ENCODE measurements around the gene RBM18.

The RBM18 gene

GRCh38 chr9:122277285-122277897 is 12.8 kb upstream of the RBM18 start:
- Histone ChIP-seq H2AFZ (ENCODE audit: low read length) (no peak overlapping the region), H3K4me3 (ENCODE audit: low read depth, low read length, poor library complexity, severe bottlenecking) (no peak overlapping the region), H3K27ac (ENCODE audit: low read depth, low read length, poor library complexity, severe bottlenecking) (no peak overlapping the region), H4K20me1 (ENCODE audit: insufficient read depth, low read length) (no peaks in the 10 kb centered on the region), H3K9me2 (ENCODE audit: low read depth, low read length) (no peaks in the 10 kb centered on the region), H3F3A (ENCODE audit: insufficient read depth, low read length) (no peaks in the 10 kb centered on the region), H3K9ac (ENCODE audit: low read length) (no peak overlapping the region), H3K9me3 (ENCODE audit: low read length) (peaks cover 11% of the 10 kb centered on the region; the same call in 1 of the 2 replicates), H3K4me1 (ENCODE audit: insufficient read depth, low read length, severe bottlenecking) (no peaks in the 10 kb centered on the region), H3K79me2 (ENCODE audit: insufficient read depth, low read length) (peaks cover 59% of the 10 kb centered on the region), H3K36me3 (ENCODE audit: insufficient read depth, low read length) (peaks cover 91% of the 10 kb centered on the region), H3K4me2 (ENCODE audit: low read length) (no peak overlapping the region), H3K27me3 (ENCODE audit: insufficient read depth, low read length) (no peaks in the 10 kb centered on the region)
- no peak for TF ChIP-seq EZH2 (IDR thresholded peaks at IDR 0.05; ENCODE audit: borderline replicate concordance, low read length)
- TF ChIP-seq, protein P1, sequence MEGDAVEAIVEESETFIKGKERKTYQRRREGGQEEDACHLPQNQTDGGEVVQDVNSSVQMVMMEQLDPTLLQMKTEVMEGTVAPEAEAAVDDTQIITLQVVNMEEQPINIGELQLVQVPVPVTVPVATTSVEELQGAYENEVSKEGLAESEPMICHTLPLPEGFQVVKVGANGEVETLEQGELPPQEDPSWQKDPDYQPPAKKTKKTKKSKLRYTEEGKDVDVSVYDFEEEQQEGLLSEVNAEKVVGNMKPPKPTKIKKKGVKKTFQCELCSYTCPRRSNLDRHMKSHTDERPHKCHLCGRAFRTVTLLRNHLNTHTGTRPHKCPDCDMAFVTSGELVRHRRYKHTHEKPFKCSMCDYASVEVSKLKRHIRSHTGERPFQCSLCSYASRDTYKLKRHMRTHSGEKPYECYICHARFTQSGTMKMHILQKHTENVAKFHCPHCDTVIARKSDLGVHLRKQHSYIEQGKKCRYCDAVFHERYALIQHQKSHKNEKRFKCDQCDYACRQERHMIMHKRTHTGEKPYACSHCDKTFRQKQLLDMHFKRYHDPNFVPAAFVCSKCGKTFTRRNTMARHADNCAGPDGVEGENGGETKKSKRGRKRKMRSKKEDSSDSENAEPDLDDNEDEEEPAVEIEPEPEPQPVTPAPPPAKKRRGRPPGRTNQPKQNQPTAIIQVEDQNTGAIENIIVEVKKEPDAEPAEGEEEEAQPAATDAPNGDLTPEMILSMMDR (IDR thresholded peaks at IDR 0.05; ENCODE audit: low read length) = no peak

DNA sequence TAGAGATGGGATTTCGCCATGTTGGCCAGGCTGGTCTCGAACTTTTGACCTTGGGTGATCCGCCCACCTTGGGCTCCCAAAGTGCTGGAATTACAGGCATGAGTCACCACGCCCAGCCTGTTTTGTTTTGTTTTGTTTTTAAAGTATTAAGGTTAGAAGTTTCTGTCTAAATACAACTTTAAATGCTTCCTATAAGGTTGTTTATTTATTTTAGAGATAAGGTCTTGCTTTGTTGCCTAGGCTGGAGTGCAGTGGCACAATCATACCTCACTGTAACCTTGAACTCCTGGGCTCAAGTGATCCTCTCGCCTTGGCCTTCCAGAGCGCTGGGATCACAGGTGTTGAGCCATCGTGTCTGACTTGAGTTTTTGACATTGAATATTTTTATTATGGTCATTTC is 11.5 kb upstream of the RBM18 start:
- H3K9ac ChIP-seq (ENCODE audit: low read length) = no peak overlapping the region
- no peak overlapping the region for H3K4me3 ChIP-seq (ENCODE audit: low read depth, low read length, poor library complexity, severe bottlenecking)
- no peaks in the 10 kb centered on the region for H4K20me1 ChIP-seq (ENCODE audit: insufficient read depth, low read length)
- H2AFZ ChIP-seq (ENCODE audit: low read length) = no peak overlapping the region
- H3F3A ChIP-seq (ENCODE audit: insufficient read depth, low read length) = no peaks in the 10 kb centered on the region
- H3K27me3 ChIP-seq (ENCODE audit: insufficient read depth, low read length) = no peaks in the 10 kb centered on the region
- no peak overlapping the region for H3K4me2 ChIP-seq (ENCODE audit: low read length)
- H3K4me1 ChIP-seq (ENCODE audit: insufficient read depth, low read length, severe bottlenecking) = no peaks in the 10 kb centered on the region
- H3K79me2 ChIP-seq (ENCODE audit: insufficient read depth, low read length) = peaks cover 57% of the 10 kb centered on the region
- H3K36me3 ChIP-seq (ENCODE audit: insufficient read depth, low read length) = peaks cover 91% of the 10 kb centered on the region
- peaks cover 11% of the 10 kb centered on the region; the same call in 1 of the 2 replicates for H3K9me3 ChIP-seq (ENCODE audit: low read length)
- H3K9me2 ChIP-seq (ENCODE audit: low read depth, low read length) = no peaks in the 10 kb centered on the region
- TF ChIP-seq, protein P1 (IDR thresholded peaks at IDR 0.05; ENCODE audit: low read length) = no peak
- TF ChIP-seq EZH2 (IDR thresholded peaks at IDR 0.05; ENCODE audit: borderline replicate concordance, low read length) = no peak
- no peak overlapping the region for H3K27ac ChIP-seq (ENCODE audit: low read depth, low read length, poor library complexity, severe bottlenecking)

- Histone ChIP-seq H3K27me3 (ENCODE audit: insufficient read depth, low read length) (no peaks in the 10 kb centered on the region), H3F3A (ENCODE audit: insufficient read depth, low read length) (no peaks in the 10 kb centered on the region), H2AFZ (ENCODE audit: low read length) (no peak overlapping the region), H3K9me3 (ENCODE audit: low read length) (peaks cover 11% of the 10 kb centered on the region; the same call in 1 of the 2 replicates), H3K9me2 (ENCODE audit: low read depth, low read length) (no peaks in the 10 kb centered on the region), H3K4me2 (ENCODE audit: low read length) (no peak overlapping the region), H3K79me2 (ENCODE audit: insufficient read depth, low read length) (peaks cover 52% of the 10 kb centered on the region), H3K36me3 (ENCODE audit: insufficient read depth, low read length) (peaks cover 84% of the 10 kb centered on the region), H3K4me3 (ENCODE audit: low read depth, low read length, poor library complexity, severe bottlenecking) (no peak overlapping the region), H3K9ac (ENCODE audit: low read length) (no peak overlapping the region), H3K27ac (ENCODE audit: low read depth, low read length, poor library complexity, severe bottlenecking) (no peak overlapping the region), H3K4me1 (ENCODE audit: insufficient read depth, low read length, severe bottlenecking) (no peaks in the 10 kb centered on the region), H4K20me1 (ENCODE audit: insufficient read depth, low read length) (no peaks in the 10 kb centered on the region)
- no peak for TF ChIP-seq EZH2 (IDR thresholded peaks at IDR 0.05; ENCODE audit: borderline replicate concordance, low read length)
- TF ChIP-seq, protein P1 (IDR thresholded peaks at IDR 0.05; ENCODE audit: low read length) = no peak
Measured at GRCh38 chr9:122274055-122274454, 9.4 kb upstream of the RBM18 start.
